ENCODE measurements around the gene OTOGL.
"Not testable (repeated sequence)": the region's sequence is repeated elsewhere in the genome, so short reads cannot be mapped to it uniquely, and the experiment has no call there.

The OTOGL gene

DNA sequence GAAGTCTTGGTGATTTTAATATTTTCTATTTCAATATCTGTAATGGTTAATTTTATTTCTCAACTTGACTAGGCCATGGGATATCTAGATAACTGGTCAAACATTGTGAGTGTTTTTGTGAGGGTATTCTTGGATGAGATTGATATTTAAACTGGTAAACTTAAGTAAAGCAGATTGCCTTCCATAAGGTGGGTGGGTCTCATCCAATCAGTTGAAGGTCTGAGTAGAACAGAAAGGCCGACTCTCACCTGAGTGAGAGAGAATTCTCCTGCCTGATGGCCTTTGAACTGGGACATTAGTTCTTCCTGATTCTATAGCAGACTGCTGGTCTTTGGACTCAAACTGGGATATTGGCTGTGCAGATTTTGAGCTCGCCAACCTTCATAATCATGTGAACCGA, 36.3 kb downstream of the OTOGL start:
- no peak for DNase-seq

- DNase-seq = no peak
Measured at GRCh38 chr12:80140005-80140404, 40.7 kb downstream of the OTOGL start.

DNA sequence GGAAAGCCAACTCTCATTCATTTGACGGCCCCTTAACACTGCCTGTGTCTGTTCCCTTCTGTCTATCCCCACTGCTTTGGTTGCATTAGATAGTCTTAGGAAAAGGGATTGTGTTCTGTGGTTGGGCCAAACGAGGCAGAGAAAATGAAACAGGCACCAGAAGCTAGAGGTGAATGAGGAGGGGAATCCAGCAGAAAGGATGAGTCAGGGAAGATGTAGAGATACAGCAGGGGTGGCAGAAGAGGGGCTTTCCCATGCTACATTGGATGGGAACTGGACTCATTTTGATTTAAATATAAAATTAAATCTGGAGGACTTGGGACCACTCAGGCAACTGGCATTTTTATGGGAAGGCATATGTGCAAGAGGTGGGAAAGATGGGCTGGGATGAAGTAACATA, 43.3 kb downstream of the OTOGL start:
- DNase-seq = no peak

DNA sequence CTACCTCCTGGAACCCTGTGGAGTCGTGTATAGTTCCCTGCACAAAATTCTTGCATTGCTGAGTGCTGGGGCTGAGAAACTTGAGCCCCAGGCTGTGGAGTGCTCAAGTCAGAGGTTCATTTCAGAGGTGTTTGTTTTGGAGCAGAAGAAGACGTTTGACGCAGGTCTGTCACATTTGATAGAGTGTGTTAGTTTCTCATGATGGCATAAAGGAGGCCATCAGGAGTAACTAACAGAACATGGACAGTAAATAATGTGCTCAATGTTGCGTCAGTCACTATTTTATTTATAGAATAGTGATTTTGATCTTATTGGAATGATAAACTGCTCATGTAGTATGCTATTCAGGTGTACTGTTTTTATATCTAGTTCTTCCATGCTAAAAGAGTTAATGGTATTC, 44.2 kb downstream of the OTOGL start:
- no peak for DNase-seq

DNA sequence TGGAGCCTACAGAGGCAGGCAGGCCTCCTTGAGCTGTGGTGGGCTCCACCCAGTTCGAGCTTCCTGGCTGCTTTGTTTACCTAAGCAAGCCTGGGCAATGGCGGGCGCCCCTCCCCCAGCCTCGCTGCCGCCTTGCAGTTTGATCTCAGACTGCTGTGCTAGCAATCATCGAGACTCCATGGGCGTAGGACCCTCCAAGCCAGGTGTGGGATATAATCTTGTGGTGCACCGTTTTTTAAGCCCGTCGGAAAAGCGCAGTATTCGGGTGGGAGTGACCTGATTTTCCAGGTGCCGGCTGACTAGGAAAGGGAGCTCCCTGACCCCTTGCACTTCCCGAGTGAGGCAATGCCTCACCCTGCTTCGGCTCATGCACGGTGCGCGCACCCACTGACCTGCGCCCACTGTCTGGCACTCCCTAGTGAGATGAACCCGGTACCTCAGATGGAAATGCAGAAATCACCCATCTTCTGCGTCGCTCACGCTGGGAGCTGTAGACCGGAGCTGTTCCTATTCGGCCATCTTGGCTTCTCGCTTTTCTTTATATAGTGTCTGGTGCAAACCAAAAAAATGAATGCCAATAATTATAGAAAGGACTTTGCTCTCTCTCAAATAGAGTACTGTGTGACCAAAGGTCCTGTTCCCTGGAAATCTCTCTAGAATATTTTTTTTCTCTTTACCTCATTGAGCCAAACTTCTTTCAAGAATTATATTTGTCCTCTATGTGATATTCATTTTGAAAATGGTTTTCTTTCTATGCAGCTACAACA, 50.4 kb downstream of the OTOGL start:
- DNase-seq = not testable (repeated sequence)

GRCh38 chr12:80151131-80151530, 51.8 kb downstream of the OTOGL start:
- DNase-seq = no peak

DNA sequence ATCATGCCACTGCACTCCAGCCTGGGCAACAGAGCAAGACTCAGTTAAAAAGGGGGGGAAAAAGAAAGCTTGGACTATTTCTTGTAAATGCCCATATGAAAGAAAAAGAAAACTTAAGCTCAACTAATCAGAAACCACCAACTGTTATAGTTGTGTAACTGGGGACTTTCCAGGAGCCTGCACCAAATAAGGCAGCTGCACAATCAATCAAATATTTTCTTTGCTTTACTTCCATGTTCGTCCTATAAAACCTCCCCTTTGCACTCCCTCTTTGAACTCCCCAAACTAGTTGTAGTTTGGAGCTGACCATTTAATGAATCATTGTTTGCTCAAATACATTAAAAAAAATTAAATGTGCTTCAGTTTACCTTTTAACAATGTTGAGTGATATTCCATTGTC, 54.9 kb downstream of the OTOGL start:
- no peak for DNase-seq

DNA sequence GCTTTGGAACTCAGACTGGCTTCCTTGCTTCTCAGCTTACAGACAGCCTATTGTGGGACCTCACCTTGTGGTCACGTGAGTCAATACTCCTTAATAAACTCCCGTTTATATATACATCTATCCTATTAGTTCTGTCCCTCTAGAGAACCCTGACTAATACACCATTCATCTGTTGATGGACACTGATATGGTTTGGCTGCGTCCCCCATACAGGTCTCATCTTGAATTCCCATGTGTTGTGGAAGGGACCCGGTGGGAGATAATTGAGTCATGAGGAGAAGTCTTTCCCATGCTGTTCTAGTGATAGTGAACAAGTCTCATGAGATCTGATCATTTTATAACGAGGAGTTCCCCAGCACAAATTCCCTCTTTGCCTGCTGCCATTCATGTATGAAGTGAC, 57.0 kb downstream of the OTOGL start:
- no peak for DNase-seq

- DNase-seq = no peak
Measured at GRCh38 chr12:80157645-80158044, 58.3 kb downstream of the OTOGL start.

- DNase-seq = no peak
Measured at GRCh38 chr12:80161612-80162011, 62.3 kb downstream of the OTOGL start.

- no peak for DNase-seq
Measured at GRCh38 chr12:80162177-80162576, 62.8 kb downstream of the OTOGL start.

- no peak for DNase-seq
Measured at GRCh38 chr12:80165746-80166145, 66.4 kb downstream of the OTOGL start.

DNA sequence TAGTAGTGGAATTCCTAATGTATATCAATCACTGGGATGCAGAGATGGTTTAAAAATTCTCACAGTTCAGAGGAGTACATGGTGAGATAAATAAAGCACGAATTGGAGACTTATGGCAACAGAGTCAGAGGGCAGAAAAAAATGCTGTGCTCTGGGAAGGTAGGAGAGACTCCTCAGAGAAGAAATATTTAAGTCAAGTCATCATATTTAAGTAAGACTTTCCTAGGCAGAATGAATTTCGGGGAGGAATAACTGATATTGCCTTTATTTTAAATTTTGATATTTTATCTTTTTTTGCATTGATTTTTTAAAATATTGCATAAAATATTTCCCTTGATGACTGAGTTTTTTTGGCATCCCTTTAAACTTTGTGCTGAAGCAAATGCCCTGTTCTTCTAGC, 67.4 kb downstream of the OTOGL start:
- no peak for DNase-seq

DNA sequence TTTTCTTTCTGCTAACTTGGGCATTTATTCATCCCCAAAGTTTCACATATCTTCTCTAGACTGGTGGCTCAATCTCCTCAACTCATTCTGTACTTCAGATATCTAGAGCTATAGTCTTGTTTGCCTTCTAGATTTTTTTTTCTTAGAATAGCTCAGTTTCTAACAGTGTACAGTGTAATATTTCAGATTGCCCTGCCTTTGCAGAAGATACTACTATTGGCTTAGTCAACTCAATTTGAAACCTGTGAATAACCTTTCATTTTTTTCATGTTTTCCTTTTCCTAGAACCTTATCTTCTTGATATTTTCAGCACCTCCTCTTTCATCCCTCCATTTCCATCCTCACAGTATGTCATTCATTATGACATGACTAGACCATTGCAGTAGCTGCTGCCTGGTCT, 69.6 kb downstream of the OTOGL start:
- DNase-seq = no peak

- no peak for DNase-seq
Measured at GRCh38 chr12:80170915-80171314, 71.6 kb downstream of the OTOGL start.

GRCh38 chr12:80173083-80173864, 73.9 kb downstream of the OTOGL start:
- no peak for DNase-seq

DNA sequence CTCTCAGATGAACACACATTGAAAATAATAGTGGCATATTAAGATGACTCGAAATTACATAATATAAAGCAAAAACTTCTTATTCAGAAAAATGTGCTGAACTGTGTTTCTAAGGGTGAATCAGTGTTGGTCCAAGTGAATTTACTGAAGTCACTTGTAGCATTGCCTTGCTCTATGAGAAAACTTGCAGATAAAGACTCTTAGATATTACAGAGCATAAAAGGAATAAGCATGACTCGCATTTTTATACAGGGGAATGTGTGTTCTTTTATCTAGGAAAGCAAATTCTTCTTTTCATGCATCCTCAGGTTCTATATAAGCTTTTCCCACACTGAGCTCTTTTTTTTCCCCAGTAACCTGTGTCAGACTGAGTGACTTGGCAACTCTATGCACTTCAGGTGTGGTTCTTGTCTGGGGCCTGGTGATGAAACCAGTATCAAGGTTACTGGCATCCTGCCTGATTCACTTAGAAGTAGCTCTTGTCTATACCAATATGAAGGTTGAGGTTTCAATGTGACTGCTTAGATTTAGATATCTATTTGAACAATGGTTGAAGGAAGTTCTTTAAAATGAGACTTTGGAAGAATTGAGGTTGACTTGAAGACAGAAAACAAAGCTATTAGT, 76.1 kb downstream of the OTOGL start:
- DNase-seq = no peak

GRCh38 chr12:80176706-80177105, 77.4 kb downstream of the OTOGL start:
- no peak for DNase-seq

DNA sequence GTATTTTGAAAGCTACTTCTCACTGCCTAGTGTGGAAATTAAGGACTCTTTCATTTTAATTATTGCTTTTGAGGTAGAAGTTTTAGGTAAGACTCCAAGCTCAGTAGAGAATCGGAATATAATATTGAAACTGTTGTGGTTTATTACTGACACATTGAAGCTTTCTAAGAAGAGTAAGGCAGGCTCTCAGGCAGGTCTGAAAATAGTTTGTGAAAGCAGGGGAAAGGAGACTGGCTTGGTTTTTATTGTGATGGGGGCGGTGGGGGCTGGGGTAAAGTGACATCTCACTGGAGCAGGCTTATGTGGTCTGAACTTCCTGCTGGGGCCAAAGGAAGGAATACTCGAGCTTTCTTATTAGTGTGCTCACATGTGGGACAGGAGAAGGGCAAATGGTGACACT, 79.5 kb downstream of the OTOGL start:
- DNase-seq = no peak

DNA sequence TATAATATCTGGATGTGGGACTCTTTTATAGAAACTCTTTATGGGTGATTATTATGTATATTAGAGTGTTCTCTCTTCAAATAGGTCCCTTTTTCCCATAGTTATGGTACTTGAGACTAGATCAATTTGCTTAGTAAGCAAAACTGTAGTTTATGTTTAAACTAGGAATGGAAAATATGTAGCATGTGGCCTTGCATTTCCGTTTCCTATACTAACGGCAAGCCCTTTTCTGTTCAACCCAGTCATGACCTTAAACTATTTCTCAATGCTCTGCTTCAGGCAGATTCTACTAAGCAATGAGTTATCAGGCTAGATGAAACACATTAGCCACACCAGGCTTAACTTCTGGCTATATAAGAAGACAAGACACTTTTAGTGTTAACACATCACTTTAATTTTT, 84.6 kb downstream of the OTOGL start:
- no peak for DNase-seq

GRCh38 chr12:80184926-80185325, 85.6 kb downstream of the OTOGL start:
- no peak for DNase-seq

GRCh38 chr12:80186727-80187217, 87.4 kb downstream of the OTOGL start:
- peak; percentile 80 for DNase-seq

- DNase-seq = peak; percentile 34
Measured at GRCh38 chr12:80187660-80188090, 88.3 kb downstream of the OTOGL start.

- DNase-seq = no peak
Measured at GRCh38 chr12:80188576-80188975, 89.2 kb downstream of the OTOGL start.
